ENCODE measurements around the gene BIN2. TPM values are rescaled to one million over a fixed set of nuclear protein-coding genes. Genes with fewer than 3 reads are reported as not detected.

The BIN2 gene
- polyA plus RNA-seq, 3 donors, result 120 to 376 (median 196) TPM

DNA sequence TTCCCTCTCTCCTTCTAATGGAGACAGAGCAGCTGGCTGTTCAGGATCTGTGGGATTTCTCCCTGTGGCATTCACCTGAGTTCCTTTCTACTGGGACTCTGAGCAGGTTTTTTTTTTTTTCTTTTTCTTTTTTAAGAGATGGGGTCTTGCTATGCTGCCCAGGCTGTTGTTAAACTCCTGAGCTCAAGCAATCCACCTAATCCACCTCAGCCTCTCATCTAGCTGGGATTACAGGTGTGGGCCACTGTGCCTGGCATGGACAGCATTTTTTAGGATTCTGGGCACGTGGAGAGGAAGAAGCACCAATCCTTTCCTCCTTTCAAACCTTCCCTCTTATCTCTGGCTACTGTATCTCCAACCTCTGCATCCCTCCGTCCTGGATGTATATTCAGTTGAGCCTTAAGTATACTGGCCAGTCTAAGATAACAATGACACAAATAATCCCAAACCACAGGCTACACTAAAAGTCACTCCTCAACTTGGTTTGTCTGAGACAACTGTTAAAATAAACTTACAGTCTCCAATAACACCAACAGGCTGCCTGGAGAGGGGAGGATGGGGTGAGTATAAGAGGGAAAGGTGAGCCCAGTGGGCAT lies 38.9 kb upstream of the BIN2 start:
- Histone ChIP-seq H3K36me3 (replicated peaks in 1 of 2; ENCODE audit: control insufficient read depth in 1 of 2, insufficient read depth in 2 of 2, low read length in 2 of 2) (peaks cover 26 to 82% of the 10 kb centered on the region in 2 donors), H3K4me3 (replicated peaks in 1 of 3; ENCODE audit: low read depth in 2 of 3, low read length in 3 of 3) (no peak overlapping the region), H2AFZ (ENCODE audit: insufficient read depth, low read depth, low read length, poor library complexity, severe bottlenecking) (no peak overlapping the region), H3K4me1 (ENCODE audit: control insufficient read depth in 1 of 2, insufficient read depth in 2 of 2, low read length in 2 of 2) (no peaks in the 10 kb centered on the region), H3K4me2 (replicated peaks; ENCODE audit: extremely low read depth, low read length, poor library complexity, severe bottlenecking) (no peak overlapping the region), H3K9me3 (replicated peaks in 1 of 2; ENCODE audit: control insufficient read depth in 1 of 2, insufficient read depth in 1 of 2, low read length in 2 of 2) (no peaks in the 10 kb centered on the region), H3K27ac (ENCODE audit: low read depth in 1 of 2, low read length in 2 of 2) (no peak overlapping the region), H3K9ac (ENCODE audit: insufficient read depth, low read length, poor library complexity, severe bottlenecking) (no peak overlapping the region), H3K79me2 (ENCODE audit: insufficient read depth, low read length) (no peaks in the 10 kb centered on the region), H4K20me1 (ENCODE audit: insufficient read depth, low read length) (no peaks in the 10 kb centered on the region), H3K27me3 (ENCODE audit: control insufficient read depth in 2 of 2, insufficient read depth in 2 of 2, low read length in 2 of 2) (no peaks in the 10 kb centered on the region)
- Mint-ChIP-seq H3K9me3 (no peaks in the 10 kb centered on the region), H3K27me3 (ENCODE audit: low read depth in 3 of 3) (no peaks in the 10 kb centered on the region), H3K36me3 (peaks cover 83 to 86% of the 10 kb centered on the region in 2 donors), H3K4me1 (no peaks in the 10 kb centered on the region), H3K4me3 (no peak overlapping the region), H3K27ac (peak overlapping the region in 1 of 7 donors; percentile 31)
- TF ChIP-seq, protein P1, sequence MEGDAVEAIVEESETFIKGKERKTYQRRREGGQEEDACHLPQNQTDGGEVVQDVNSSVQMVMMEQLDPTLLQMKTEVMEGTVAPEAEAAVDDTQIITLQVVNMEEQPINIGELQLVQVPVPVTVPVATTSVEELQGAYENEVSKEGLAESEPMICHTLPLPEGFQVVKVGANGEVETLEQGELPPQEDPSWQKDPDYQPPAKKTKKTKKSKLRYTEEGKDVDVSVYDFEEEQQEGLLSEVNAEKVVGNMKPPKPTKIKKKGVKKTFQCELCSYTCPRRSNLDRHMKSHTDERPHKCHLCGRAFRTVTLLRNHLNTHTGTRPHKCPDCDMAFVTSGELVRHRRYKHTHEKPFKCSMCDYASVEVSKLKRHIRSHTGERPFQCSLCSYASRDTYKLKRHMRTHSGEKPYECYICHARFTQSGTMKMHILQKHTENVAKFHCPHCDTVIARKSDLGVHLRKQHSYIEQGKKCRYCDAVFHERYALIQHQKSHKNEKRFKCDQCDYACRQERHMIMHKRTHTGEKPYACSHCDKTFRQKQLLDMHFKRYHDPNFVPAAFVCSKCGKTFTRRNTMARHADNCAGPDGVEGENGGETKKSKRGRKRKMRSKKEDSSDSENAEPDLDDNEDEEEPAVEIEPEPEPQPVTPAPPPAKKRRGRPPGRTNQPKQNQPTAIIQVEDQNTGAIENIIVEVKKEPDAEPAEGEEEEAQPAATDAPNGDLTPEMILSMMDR (IDR thresholded peaks at IDR 0.05), result no peak
- DNase-seq, result no peak
- intact Hi-C loops (cut with micrococcal nuclease), result no loop called here
- WGBS (ENCODE audit: insufficient coverage), result 89% methylated on average over 1 of the region's 2 CpGs

DNA sequence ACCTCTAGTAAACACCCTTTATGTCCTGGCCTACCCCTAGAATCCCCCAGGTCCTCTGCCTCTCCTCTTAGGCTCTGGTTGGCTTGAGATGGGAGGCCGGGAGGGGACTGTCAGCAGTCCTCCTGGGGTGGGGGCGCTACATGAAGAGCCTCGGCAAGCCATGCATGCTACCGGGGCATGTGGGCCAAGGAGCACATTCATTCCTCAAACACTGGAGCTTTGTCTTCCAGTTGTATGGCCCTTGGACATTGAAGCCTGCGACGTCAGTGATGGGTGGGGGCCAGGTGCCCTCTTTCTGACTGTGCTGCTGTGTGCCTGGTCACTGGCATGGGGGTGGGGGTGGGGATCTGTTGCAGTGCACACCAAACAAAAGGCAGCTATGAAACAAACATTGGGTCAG lies 38.3 kb upstream of the BIN2 start:
- H3K36me3 Mint-ChIP-seq, result peaks cover 82 to 84% of the 10 kb centered on the region in 2 donors

More for the DNA sequence above, 38.3 kb upstream of the BIN2 start:
- Histone ChIP-seq H3K4me2 (replicated peaks; ENCODE audit: extremely low read depth, low read length, poor library complexity, severe bottlenecking) (no peak overlapping the region), H3K4me3 (replicated peaks in 1 of 3; ENCODE audit: low read depth in 2 of 3, low read length in 3 of 3) (no peak overlapping the region), H2AFZ (ENCODE audit: insufficient read depth, low read depth, low read length, poor library complexity, severe bottlenecking) (no peak overlapping the region), H3K9ac (ENCODE audit: insufficient read depth, low read length, poor library complexity, severe bottlenecking) (no peak overlapping the region), H3K4me1 (ENCODE audit: control insufficient read depth in 1 of 2, insufficient read depth in 2 of 2, low read length in 2 of 2) (no peaks in the 10 kb centered on the region), H3K79me2 (ENCODE audit: insufficient read depth, low read length) (no peaks in the 10 kb centered on the region), H3K36me3 (replicated peaks in 1 of 2; ENCODE audit: control insufficient read depth in 1 of 2, insufficient read depth in 2 of 2, low read length in 2 of 2) (peaks cover 31 to 84% of the 10 kb centered on the region in 2 donors), H4K20me1 (ENCODE audit: insufficient read depth, low read length) (no peaks in the 10 kb centered on the region), H3K27me3 (ENCODE audit: control insufficient read depth in 2 of 2, insufficient read depth in 2 of 2, low read length in 2 of 2) (no peaks in the 10 kb centered on the region), H3K27ac (ENCODE audit: low read depth in 1 of 2, low read length in 2 of 2) (no peak overlapping the region), H3K9me3 (replicated peaks in 1 of 2; ENCODE audit: control insufficient read depth in 1 of 2, insufficient read depth in 1 of 2, low read length in 2 of 2) (no peaks in the 10 kb centered on the region)
- H3K4me3 Mint-ChIP-seq, result no peak overlapping the region
- peaks cover 2% of the 10 kb centered on the region for H3K4me1 Mint-ChIP-seq
- TF ChIP-seq, protein P1 (IDR thresholded peaks at IDR 0.05), result no peak
- H3K27ac Mint-ChIP-seq, result no peak overlapping the region
- WGBS (ENCODE audit: insufficient coverage), result 96% methylated on average over 3 of the region's 6 CpGs
- intact Hi-C loops (cut with micrococcal nuclease), result no loop called here
- H3K27me3 Mint-ChIP-seq (ENCODE audit: low read depth in 3 of 3), result no peaks in the 10 kb centered on the region
- no peaks in the 10 kb centered on the region for H3K9me3 Mint-ChIP-seq
- DNase-seq, result no peak

Data from CD14-positive monocyte (primary cell).